Activated CD4-positive, alpha-beta T cell treated with anti-CD3 and anti-CD28 coated beads, Interleukin-2, amount 10 ng/mL, durations not matched to agents 24 days and 14 days (primary cell): ENCODE data around the gene ACAN. TPM values are rescaled to one million over a fixed set of nuclear protein-coding genes. Genes with fewer than 3 reads are reported as not detected.

Experiments
- DNase-seq: peaks from one replicate; pipeline ENCODE4 v3.0.0; 2022
- H3K27ac Mint-ChIP-seq: one replicate; pipeline ENCODE4 v1.8.0; 2022; ENCODE audit warnings: mild to moderate bottlenecking, mixed read lengths
- H3K27me3 Mint-ChIP-seq: one replicate; pipeline ENCODE4 v1.8.0; 2022; ENCODE audit warnings: mixed read lengths
- H3K36me3 Mint-ChIP-seq: one replicate; pipeline ENCODE4 v1.8.0; 2022; ENCODE audit warnings: low read depth, mild to moderate bottlenecking, mixed read lengths
- H3K4me1 Mint-ChIP-seq: one replicate; pipeline ENCODE4 v1.8.0; 2021; ENCODE audit warnings: mixed read lengths
- H3K4me3 Mint-ChIP-seq: one replicate; pipeline ENCODE4 v1.8.0; 2022; ENCODE audit warnings: mild to moderate bottlenecking, moderate library complexity, mixed read lengths
- H3K9me3 Mint-ChIP-seq: one replicate; pipeline ENCODE4 v1.8.0; 2021; ENCODE audit warnings: mixed read lengths
- intact Hi-C: fragments of 100-400 bp; cut with micrococcal nuclease; formaldehyde crosslinking; loops from one replicate; pipeline ENCODE4 v1.15.1; 2023
- total RNA-seq: library from RNA; stranded (reverse); gene quantifications from 2 replicates; pipeline ENCODE4 v1.2.3, GENCODE V29; 2022

Gene ACAN
- total RNA-seq = not detected in 2 replicates

DNA sequence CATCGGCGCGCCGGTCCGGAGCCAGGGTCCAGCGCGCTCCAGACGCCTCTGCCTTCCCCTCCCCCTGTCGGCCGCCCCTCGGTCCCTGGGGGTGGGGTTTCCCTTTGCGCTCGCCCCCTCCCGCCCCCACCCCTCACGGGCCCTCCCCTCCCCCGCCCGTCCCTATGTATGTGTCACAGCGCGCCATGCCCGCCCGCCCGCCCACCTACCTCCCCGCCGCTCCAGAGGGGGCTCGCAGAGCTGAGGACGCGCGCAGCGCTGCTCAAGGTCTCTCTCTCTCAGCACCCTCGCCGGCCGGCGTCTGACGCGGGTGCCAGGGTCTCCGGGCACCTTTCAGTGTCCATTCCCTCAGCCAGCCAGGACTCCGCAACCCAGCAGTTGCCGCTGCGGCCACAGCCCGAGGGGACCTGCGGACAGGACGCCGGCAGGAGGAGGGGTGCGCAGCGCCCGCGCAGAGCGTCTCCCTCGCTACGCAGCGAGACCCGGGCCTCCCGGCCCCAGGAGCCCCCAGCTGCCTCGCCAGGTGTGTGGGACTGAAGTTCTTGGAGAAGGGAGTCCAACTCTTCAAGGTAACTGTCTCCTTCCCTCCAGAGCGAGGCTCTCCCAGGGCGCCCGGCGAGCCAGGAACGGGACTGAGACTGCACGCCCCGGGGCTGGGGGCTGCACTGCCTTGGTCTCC, at the start of gene ACAN:
TSS of gene ACAN (plus strand) at position 196 of the 679 bp plus-strand sequence. CDS start 32,771 bp downstream, outside the sequence.
- H3K27me3 Mint-ChIP-seq = peaks cover 62% of the 10 kb centered on the region

DNA sequence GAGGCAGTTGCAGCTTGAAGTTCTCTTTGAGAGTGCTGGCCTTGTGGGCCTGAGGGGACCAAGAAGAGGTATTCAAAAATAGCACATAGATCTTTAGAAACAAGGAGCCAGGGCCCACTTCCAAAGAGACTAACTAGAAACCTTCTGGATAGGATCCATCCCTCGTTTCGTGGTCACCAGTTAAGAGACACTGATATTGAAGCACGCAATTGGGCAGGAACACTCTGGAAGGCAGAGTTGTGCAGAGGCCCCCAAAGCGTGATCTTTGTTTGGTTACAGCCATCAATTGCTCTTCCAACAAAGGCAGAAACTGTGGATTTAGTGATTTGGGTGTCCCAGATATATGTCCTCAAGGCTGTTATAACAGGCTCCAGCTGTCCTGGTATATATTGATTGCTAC, 46.7 kb upstream of the ACAN start:
- H3K27ac Mint-ChIP-seq = no peak overlapping the region
- no peaks in the 10 kb centered on the region for H3K4me1 Mint-ChIP-seq
- intact Hi-C loops = no loop called here
- DNase-seq = no peak
- H3K27me3 Mint-ChIP-seq = peaks cover 23% of the 10 kb centered on the region
- H3K4me3 Mint-ChIP-seq = no peak overlapping the region
- H3K9me3 Mint-ChIP-seq = no peaks in the 10 kb centered on the region
- H3K36me3 Mint-ChIP-seq = no peaks in the 10 kb centered on the region

More for the DNA sequence above, at the start of gene ACAN:
- Mint-ChIP-seq H3K36me3 (no peaks in the 10 kb centered on the region), H3K4me1 (peaks cover 3% of the 10 kb centered on the region), H3K9me3 (no peaks in the 10 kb centered on the region), H3K27ac (peak within 1 kb of the TSS; percentile 16), H3K4me3 (peak within 1 kb of the TSS; percentile 42)
- DNase-seq = no peak
- intact Hi-C loops = no loop called here

DNA sequence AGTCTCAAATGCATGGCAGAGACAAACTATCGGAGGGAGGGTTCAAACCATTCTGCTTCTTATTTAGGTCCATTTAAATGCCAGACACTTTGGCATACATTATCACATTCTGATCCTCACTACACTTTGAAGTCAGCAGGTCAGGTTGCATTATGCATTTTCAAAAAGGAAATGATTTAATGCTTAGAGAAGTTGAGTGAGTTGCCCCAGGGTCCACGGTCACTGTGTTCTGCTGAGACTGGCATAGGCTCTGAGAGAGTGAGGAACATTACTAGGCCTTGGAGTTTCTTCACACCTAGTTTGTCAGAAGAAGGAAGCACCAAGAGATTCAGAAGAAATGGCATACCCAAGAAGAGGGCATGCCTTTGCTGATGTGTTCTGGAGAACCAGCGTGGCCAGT, 46.3 kb upstream of the ACAN start:
- Mint-ChIP-seq H3K36me3 (no peaks in the 10 kb centered on the region), H3K9me3 (no peaks in the 10 kb centered on the region), H3K4me1 (no peaks in the 10 kb centered on the region), H3K27ac (no peak overlapping the region), H3K4me3 (no peak overlapping the region), H3K27me3 (peaks cover 20% of the 10 kb centered on the region)
- intact Hi-C loops = no loop called here
- DNase-seq = no peak

DNA sequence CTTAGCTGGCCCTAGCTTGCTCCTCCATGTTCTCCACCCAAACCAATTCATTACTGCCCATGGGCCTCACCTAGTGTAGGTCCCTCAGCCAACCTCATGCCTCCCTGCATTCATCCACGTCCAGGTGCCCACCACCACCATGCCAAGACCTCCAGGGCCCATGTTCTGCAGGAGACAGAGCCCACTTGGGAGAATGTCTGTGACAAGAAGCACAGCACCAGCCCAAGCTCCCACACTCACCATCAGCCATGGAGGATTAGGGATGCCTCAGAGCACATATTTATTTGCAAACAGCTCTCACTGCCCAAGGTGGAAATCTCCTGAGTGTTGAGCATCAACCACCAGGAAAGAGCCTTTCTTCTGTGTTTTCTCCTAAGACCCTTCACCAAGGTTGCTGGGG, 43.4 kb upstream of the ACAN start:
- Mint-ChIP-seq H3K27me3 (peaks cover 6% of the 10 kb centered on the region), H3K9me3 (no peaks in the 10 kb centered on the region), H3K4me1 (no peaks in the 10 kb centered on the region), H3K4me3 (no peak overlapping the region), H3K27ac (no peak overlapping the region), H3K36me3 (no peaks in the 10 kb centered on the region)
- intact Hi-C loops = no loop called here
- DNase-seq = no peak

DNA sequence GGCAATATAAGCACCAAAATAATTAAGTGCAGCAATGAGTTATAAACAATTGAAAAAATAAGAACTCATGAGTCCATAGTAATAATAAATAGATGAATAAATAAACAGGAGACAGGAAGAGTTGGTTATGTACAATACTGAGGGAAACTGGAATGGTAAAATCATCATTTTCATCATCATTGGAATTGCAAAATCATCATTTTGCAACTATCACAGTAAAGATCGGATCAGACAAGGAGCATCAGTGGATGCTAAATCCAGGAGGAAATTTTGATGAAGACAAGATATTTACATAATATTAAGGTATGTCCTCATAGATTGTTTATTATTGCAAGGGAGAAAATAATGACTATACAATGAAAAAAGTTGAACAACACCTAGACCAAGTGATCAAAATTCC, 38.8 kb upstream of the ACAN start:
- Mint-ChIP-seq H3K9me3 (no peaks in the 10 kb centered on the region), H3K27me3 (peaks cover 14% of the 10 kb centered on the region), H3K27ac (no peak overlapping the region), H3K4me1 (no peaks in the 10 kb centered on the region), H3K36me3 (no peaks in the 10 kb centered on the region), H3K4me3 (no peak overlapping the region)
- no peak for DNase-seq
- intact Hi-C loops = no loop called here

DNA sequence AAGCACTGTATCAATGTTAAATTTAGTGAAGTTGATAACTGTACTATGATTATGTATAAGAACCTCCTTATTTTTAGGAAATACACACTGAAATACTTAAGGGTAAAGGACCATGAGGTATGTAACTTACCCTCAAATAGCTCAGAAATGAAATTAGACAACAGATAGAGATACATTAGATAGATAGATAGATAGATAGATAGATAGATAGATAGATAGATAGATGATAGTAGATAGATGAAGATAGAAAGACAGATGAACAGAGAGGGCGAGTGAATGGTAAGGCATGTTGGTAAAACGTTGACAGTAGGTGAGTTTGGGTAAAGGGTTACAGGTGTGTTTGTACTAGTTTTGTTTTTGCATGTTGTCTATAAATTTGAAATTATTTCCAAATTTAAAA, 38.0 kb upstream of the ACAN start:
- Mint-ChIP-seq H3K4me3 (no peak overlapping the region), H3K9me3 (no peaks in the 10 kb centered on the region), H3K36me3 (no peaks in the 10 kb centered on the region), H3K27me3 (peaks cover 21% of the 10 kb centered on the region), H3K27ac (no peak overlapping the region), H3K4me1 (no peaks in the 10 kb centered on the region)
- intact Hi-C loops = no loop called here
- no peak for DNase-seq

DNA sequence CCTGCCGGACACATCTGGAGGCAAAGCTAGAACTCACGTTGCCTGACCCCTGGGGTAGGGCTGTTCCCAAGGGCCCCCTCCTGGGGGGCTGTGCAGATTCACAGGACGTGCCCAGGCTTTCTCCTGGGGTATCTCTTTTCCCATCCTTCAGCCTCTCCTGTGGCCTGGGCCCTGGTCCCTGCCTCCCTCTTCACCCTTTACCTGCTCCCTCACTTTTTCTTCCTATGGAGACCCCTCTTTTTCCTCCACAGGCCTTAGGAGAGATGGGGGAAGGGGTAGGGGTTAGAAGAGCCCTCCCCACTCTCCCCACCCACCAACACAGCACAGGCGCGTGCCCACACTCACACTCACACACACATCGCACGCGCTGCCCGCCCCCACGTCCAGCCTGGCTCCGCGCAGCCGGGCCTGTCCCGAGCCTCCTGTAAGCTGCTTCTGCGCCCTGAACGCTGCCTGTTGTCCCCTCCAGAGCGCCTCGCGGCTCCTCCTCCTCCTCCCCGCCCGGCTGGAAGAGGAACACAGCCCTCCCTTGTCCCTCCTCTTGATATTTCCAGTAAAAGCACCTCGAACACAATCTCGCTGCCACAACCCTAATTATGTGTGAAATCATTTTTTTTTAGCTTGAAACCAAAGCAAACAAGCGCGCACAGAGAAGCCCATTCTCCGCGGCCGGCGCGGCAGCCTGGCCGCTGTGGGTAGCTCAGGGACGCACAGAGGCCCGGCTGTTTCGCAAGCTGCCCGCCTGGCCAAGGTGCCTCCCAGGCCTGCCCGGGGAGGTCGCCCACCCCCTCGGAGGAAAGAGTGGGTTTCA, 33.9 kb upstream of the ACAN start:
- DNase-seq = no peak
- no peaks in the 10 kb centered on the region for H3K4me1 Mint-ChIP-seq
- H3K4me3 Mint-ChIP-seq = no peak overlapping the region
- no peak overlapping the region for H3K27ac Mint-ChIP-seq
- intact Hi-C loops = no loop called here
- peaks cover 13% of the 10 kb centered on the region for H3K9me3 Mint-ChIP-seq
- H3K27me3 Mint-ChIP-seq = peaks cover 33% of the 10 kb centered on the region
- no peaks in the 10 kb centered on the region for H3K36me3 Mint-ChIP-seq

DNA sequence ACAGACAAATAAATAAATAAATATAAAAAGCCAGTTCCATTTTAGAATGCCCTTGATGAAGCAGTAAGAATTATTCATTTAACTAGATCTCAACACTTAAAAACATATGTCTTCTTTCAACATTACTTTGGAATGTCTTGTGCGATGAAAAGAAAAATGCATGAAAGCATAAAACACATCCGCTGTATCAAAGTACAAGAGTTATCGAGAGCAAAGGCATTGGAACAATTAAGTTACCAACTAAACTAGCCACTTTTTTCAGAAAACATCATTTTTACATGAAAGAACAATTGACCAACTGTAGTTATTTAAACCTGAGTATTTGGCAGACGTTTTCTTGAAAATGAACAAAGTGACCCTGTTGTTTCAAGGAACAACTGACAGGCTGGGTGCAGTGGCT, 27.5 kb upstream of the ACAN start:
- Mint-ChIP-seq H3K27ac (no peak overlapping the region), H3K36me3 (no peaks in the 10 kb centered on the region), H3K9me3 (peaks cover 17% of the 10 kb centered on the region), H3K4me1 (no peaks in the 10 kb centered on the region), H3K4me3 (no peak overlapping the region), H3K27me3 (peaks cover 14% of the 10 kb centered on the region)
- no peak for DNase-seq
- intact Hi-C loops = no loop called here

DNA sequence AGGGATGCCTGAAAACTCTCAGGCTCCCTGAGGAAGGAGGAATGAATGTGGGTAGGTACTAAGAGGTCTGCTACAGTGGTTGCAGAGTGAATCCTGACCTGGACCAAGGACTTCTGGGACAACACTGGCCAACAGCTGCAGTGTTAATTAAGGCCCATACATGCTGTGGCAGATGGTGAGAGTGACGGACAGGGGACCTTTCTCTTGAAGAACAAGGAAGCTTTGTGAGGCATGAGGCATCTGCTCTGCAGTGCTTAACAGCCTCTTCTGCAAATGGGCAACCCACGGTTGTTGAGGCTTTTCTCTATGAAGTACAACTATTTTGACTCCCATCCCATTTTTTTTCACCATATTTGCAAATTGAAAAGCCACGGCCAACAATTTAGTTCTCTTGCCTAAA, 26.6 kb upstream of the ACAN start:
- H3K27ac Mint-ChIP-seq = no peak overlapping the region
- H3K9me3 Mint-ChIP-seq = peaks cover 13% of the 10 kb centered on the region
- H3K27me3 Mint-ChIP-seq = peaks cover 8% of the 10 kb centered on the region
- intact Hi-C loops = no loop called here
- H3K4me3 Mint-ChIP-seq = no peak overlapping the region
- DNase-seq = no peak
- no peaks in the 10 kb centered on the region for H3K4me1 Mint-ChIP-seq
- no peaks in the 10 kb centered on the region for H3K36me3 Mint-ChIP-seq

DNA sequence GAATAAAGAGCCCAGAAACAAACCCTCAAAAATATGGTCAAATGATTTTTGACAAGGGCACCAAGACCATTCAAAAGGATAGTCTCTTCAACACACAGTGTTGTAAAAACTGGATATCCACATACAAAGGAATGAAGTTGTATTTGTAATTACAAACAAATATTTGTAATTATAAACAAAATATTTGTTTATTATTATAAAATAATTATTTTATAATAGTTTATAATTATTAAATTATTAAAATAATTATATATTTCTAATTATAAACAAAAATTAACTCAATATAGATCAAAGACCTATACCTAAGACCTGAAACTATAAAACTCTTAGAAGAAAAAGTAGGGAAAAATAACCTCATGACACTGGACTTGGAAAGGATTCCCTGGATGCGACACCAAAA, 23.3 kb upstream of the ACAN start:
- Mint-ChIP-seq H3K4me3 (no peak overlapping the region), H3K36me3 (no peaks in the 10 kb centered on the region), H3K27ac (no peak overlapping the region), H3K9me3 (peaks cover 6% of the 10 kb centered on the region), H3K27me3 (peaks cover 8% of the 10 kb centered on the region), H3K4me1 (no peaks in the 10 kb centered on the region)
- no peak for DNase-seq
- intact Hi-C loops = no loop called here

DNA sequence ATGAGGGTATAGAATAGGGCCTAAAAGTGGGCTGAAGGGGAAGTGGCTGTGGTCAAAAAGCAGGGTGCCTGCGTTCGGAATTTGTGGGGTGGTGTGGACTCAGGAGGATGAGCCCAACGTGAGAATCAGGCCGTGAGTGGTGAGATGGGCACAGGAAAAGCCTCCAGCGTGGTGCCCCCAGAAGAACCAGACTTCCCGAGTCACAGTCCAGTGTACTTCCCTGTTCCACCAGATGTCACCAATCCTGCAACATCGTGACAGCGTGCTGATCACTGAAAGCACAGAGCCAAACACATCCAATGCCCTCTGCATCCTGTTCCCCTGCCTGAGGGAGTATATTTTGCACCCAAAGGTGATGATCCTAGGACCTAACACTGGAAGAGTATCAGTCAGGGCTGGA, 20.8 kb upstream of the ACAN start:
- peaks cover 17% of the 10 kb centered on the region for H3K27me3 Mint-ChIP-seq
- no peaks in the 10 kb centered on the region for H3K36me3 Mint-ChIP-seq
- DNase-seq = no peak
- intact Hi-C loops = no loop called here
- no peak overlapping the region for H3K27ac Mint-ChIP-seq
- H3K4me3 Mint-ChIP-seq = no peak overlapping the region
- H3K4me1 Mint-ChIP-seq = no peaks in the 10 kb centered on the region
- H3K9me3 Mint-ChIP-seq = no peaks in the 10 kb centered on the region

DNA sequence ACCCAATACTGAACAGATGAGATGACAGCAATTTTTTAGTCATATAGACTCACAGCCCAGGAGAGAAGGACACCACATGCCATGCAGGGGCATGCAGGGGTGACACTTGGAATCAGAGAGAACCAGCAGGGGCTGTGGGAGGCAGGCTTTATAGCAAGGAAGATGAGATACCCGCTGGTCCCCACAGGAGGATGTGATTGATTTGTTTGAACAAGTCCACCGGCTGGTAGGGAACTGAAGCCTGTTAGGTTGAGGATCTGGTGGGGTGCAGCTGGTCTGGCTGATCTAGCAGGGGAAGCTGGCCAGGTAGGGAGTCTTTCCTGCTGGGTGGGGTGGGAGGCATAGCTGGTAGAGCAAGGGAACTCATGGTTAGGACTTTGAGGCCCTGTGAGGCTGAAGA, 18.0 kb upstream of the ACAN start:
- Mint-ChIP-seq H3K9me3 (no peaks in the 10 kb centered on the region), H3K4me1 (no peaks in the 10 kb centered on the region), H3K27ac (no peak overlapping the region), H3K36me3 (no peaks in the 10 kb centered on the region), H3K27me3 (peaks cover 17% of the 10 kb centered on the region), H3K4me3 (no peak overlapping the region)
- intact Hi-C loops = no loop called here
- no peak for DNase-seq

DNA sequence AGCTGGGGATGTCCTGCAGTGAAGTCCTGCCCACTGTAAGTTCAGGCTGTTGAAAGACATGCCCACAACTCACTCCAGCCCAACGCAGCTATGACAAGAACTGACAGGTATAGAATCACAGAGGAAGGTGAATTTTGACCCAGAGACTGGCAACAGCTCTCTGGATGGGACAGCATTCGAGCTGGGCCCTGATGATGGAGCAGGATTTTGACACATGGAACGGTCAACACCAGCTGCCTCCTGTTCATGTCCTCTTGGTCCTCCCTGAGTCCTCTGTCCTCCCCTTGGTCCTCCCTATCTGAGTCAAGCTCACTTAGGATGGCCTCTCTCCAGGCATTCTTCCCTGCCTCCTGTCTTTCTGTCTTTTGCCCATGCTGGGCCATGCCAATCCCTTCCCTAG, 15.2 kb upstream of the ACAN start:
- Mint-ChIP-seq H3K27me3 (peaks cover 21% of the 10 kb centered on the region), H3K27ac (no peak overlapping the region), H3K36me3 (no peaks in the 10 kb centered on the region), H3K9me3 (no peaks in the 10 kb centered on the region), H3K4me3 (no peak overlapping the region), H3K4me1 (no peaks in the 10 kb centered on the region)
- no peak for DNase-seq
- intact Hi-C loops = no loop called here

DNA sequence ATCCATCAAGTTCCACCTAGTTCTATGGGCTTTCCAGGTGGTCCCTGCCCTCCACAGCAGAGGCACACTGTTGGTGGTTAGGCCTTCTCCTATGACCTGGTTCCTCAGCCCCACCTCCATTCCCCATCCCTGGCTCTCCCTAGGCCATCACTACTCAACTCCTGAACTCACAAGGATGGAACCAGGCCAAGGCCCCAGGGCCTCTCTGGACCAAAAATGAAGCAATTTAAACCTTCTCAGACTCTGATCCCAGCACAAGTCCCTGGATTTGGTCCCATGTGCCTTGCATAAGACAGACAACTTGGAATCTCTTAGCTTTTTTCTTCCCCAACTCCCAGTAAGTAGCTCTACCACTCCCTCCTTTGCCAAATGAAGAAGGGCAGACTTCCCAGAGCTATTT, 14.4 kb upstream of the ACAN start:
- no peak for DNase-seq
- intact Hi-C loops = no loop called here
- Mint-ChIP-seq H3K27me3 (peaks cover 28% of the 10 kb centered on the region), H3K4me1 (no peaks in the 10 kb centered on the region), H3K36me3 (no peaks in the 10 kb centered on the region), H3K9me3 (no peaks in the 10 kb centered on the region), H3K27ac (no peak overlapping the region), H3K4me3 (no peak overlapping the region)
